Measurements from ENCODE around the gene CTCFL.

CTCFL gene

DNA sequence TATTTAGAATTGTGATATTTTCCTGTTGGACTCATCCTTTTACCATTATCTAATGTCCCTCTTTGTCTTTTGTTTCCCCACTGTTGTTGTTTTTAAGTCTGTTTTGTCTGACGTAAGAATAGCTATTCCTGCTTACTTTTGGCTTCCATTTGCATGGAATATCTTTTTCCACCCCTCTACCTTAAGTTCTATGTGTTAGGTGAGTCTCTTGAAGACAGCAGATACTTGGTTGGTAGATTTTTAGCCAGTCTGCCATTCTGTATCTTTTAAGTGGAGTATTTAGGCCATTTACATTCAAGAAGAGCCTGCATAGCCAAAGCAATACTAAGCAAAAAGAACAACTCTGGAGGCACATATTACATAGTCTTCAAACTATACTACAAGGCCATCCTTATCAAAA, 39.2 kb downstream of the CTCFL start:
- no peak for DNase-seq (ENCODE audit: insufficient read length, low spot score)
- TF ChIP-seq SPI1 (IDR thresholded peaks at IDR 0.05; ENCODE audit: low read depth, low read length) (no peak), POU2F2 (IDR thresholded peaks at IDR 0.05; ENCODE audit: low read depth, low read length) (no peak), PAX5 (IDR thresholded peaks at IDR 0.05; ENCODE audit: insufficient read depth, low read length, severe bottlenecking) (no peak), POLR2AphosphoS5 (IDR thresholded peaks at IDR 0.05; ENCODE audit: low read depth, low read length) (no peak), POLR2A (IDR thresholded peaks at IDR 0.05; ENCODE audit: low read depth, low read length) (no peak), TAF1 (IDR thresholded peaks at IDR 0.05; ENCODE audit: low read depth, low read length) (no peak)
- FAIRE-seq = no peak

DNA sequence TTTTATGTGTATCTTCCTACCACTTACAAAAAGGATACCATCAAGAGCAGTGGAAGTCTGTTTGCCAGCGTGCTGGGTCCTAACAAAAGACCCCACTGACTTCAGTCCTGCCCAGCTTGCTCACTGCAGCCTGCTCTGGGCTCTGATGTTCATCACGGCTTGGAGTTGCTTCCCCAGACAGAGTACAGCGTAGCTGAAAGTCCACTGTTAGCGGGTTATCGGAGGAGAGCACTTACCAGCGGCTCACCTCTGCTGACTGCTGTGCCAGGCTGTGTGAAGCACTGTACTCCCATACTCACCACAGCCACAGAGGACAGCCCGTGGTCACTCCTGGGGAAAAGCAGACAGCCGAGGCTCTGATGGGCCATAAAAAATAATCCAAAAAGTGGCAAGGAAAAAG, 40.2 kb downstream of the CTCFL start:
- no peak for FAIRE-seq
- TF ChIP-seq PAX5 (IDR thresholded peaks at IDR 0.05; ENCODE audit: insufficient read depth, low read length, severe bottlenecking) = no peak
- no peak for TF ChIP-seq TAF1 (IDR thresholded peaks at IDR 0.05; ENCODE audit: low read depth, low read length)
- TF ChIP-seq SPI1 (IDR thresholded peaks at IDR 0.05; ENCODE audit: low read depth, low read length) = no peak
- TF ChIP-seq POLR2A (IDR thresholded peaks at IDR 0.05; ENCODE audit: low read depth, low read length) = no peak
- TF ChIP-seq POLR2AphosphoS5 (IDR thresholded peaks at IDR 0.05; ENCODE audit: low read depth, low read length) = no peak
- TF ChIP-seq POU2F2 (IDR thresholded peaks at IDR 0.05; ENCODE audit: low read depth, low read length) = no peak
- DNase-seq (ENCODE audit: insufficient read length, low spot score) = no peak

DNA sequence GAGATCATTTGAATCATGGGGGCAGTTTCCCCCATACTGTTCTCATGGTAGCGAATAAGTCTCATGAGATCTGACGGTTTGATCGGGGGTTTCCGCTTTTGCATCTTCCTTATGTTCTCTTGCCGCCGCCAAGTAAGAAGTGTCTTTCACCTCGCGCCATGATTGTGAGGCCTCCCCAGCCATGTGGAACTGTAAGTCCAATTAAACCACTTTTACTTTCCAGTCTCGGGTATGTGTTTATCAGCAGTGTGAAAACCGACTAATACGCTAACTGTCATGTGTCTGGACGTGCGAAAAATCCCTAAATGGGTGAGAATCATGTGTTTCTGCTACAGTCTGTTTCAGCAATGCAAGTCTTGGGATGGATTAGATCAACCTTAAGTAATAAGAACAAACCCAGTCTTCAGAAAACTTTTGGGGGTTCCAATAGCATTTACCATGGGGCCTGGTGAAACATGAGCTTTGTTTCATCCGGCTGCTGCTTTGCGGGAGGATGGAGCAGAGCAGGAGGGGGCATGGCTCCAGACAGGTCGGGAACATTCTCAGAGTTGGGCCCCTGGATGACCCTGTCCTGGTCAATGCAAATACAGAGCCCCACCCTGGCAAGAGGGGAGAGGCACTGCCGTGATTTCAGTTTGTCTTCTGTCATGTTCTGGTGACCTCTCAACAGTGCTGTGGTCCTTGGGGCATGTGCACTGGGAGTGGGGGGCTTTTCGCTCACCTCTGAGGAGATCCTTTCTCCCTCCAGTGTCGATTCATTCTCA, 41.5 kb downstream of the CTCFL start:
- peak; percentile 87 for FAIRE-seq
- peak; percentile 48 for TF ChIP-seq PAX5 (IDR thresholded peaks at IDR 0.05; ENCODE audit: insufficient read depth, low read length, severe bottlenecking)
- TF ChIP-seq POLR2A (IDR thresholded peaks at IDR 0.05; ENCODE audit: low read depth, low read length) = no peak
- TF ChIP-seq TAF1 (IDR thresholded peaks at IDR 0.05; ENCODE audit: low read depth, low read length) = peak; percentile 38; the same call in 1 of the 2 replicates
- peak; percentile 59; the same call in 1 of the 2 replicates for TF ChIP-seq POLR2AphosphoS5 (IDR thresholded peaks at IDR 0.05; ENCODE audit: low read depth, low read length)
- TF ChIP-seq SPI1 (IDR thresholded peaks at IDR 0.05; ENCODE audit: low read depth, low read length) = peak; percentile 53; the same call in 1 of the 2 replicates
- TF ChIP-seq POU2F2 (IDR thresholded peaks at IDR 0.05; ENCODE audit: low read depth, low read length) = peak; percentile 72
- no peak for DNase-seq (ENCODE audit: insufficient read length, low spot score)

DNA sequence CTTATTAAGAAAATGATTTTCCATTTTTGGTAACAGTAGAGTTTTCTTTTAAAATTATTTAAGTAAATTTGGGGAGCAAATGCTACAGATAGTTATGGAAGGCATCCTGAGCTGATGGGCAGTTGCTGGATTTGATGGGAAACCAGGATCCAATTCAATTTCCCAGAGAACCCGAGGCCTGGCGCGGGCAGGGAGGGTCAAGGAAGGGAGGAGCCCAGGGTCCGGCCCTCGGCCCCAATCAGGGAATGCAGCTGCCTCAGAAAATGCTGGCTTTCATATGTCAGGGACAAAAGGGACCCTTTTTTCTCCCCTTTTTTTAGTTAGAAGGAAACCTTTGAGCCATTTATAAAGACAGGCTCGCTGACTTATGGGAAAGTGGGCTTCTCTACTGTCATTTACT, 42.1 kb downstream of the CTCFL start:
- FAIRE-seq (no peak), DNase-seq (ENCODE audit: insufficient read length, low spot score) (no peak)
- TF ChIP-seq PAX5 (IDR thresholded peaks at IDR 0.05; ENCODE audit: insufficient read depth, low read length, severe bottlenecking) = no peak
- no peak for TF ChIP-seq SPI1 (IDR thresholded peaks at IDR 0.05; ENCODE audit: low read depth, low read length)
- no peak for TF ChIP-seq TAF1 (IDR thresholded peaks at IDR 0.05; ENCODE audit: low read depth, low read length)
- TF ChIP-seq POU2F2 (IDR thresholded peaks at IDR 0.05; ENCODE audit: low read depth, low read length) = no peak
- TF ChIP-seq POLR2AphosphoS5 (IDR thresholded peaks at IDR 0.05; ENCODE audit: low read depth, low read length) = no peak
- no peak for TF ChIP-seq POLR2A (IDR thresholded peaks at IDR 0.05; ENCODE audit: low read depth, low read length)

DNA sequence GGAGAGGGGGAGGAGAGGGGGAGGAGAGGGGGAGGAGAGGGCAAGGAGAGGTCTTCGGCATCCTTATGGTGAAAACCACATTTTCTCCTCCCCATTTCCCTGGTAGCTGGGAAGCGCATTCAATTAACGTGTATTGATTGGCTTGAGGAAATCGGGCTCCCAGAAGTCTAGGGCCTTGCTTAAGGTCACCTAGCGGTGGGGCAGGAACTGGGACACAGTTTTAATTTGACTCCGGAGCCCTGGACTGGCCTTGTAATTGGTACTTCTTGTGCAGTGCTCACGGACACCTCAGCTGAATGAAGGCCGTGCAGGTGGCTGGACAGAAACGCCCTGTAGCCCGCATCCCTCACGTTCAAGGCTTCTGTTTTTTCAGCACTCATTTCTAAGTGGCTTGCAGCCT, 42.8 kb downstream of the CTCFL start:
- DNase-seq (ENCODE audit: insufficient read length, low spot score) (no peak), FAIRE-seq (peak; percentile 62)
- no peak for TF ChIP-seq TAF1 (IDR thresholded peaks at IDR 0.05; ENCODE audit: low read depth, low read length)
- TF ChIP-seq SPI1 (IDR thresholded peaks at IDR 0.05; ENCODE audit: low read depth, low read length) = no peak
- no peak for TF ChIP-seq POLR2A (IDR thresholded peaks at IDR 0.05; ENCODE audit: low read depth, low read length)
- TF ChIP-seq POU2F2 (IDR thresholded peaks at IDR 0.05; ENCODE audit: low read depth, low read length) = no peak
- no peak for TF ChIP-seq POLR2AphosphoS5 (IDR thresholded peaks at IDR 0.05; ENCODE audit: low read depth, low read length)
- no peak for TF ChIP-seq PAX5 (IDR thresholded peaks at IDR 0.05; ENCODE audit: insufficient read depth, low read length, severe bottlenecking)

DNA sequence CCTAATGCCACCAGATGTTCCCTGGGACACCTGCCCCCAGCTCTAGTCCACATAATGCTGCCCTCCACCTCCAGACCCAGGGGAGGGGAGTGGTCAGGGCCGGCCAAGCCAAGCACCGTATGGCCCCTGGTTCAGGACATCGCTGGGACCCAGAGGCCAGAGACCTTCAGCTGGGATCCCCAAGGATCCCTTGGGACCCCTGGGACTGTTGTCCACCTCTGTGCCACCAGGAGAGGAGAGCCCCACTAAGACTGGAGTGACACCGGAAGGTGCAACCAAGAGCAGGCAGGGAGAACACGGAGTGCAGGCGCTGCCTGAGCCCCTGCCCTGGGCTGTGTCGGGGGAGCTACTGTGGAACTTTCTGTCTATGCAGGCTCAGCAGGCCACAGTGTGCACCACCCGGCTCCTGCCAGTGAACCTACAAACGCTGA, 43.6 kb downstream of the CTCFL start:
- FAIRE-seq (peak; percentile 58), DNase-seq (ENCODE audit: insufficient read length, low spot score) (no peak)
- peak; percentile 68 for TF ChIP-seq POLR2A (IDR thresholded peaks at IDR 0.05; ENCODE audit: low read depth, low read length)
- TF ChIP-seq TAF1 (IDR thresholded peaks at IDR 0.05; ENCODE audit: low read depth, low read length) = no peak
- peak; percentile 38; the same call in 1 of the 2 replicates for TF ChIP-seq POLR2AphosphoS5 (IDR thresholded peaks at IDR 0.05; ENCODE audit: low read depth, low read length)

DNA sequence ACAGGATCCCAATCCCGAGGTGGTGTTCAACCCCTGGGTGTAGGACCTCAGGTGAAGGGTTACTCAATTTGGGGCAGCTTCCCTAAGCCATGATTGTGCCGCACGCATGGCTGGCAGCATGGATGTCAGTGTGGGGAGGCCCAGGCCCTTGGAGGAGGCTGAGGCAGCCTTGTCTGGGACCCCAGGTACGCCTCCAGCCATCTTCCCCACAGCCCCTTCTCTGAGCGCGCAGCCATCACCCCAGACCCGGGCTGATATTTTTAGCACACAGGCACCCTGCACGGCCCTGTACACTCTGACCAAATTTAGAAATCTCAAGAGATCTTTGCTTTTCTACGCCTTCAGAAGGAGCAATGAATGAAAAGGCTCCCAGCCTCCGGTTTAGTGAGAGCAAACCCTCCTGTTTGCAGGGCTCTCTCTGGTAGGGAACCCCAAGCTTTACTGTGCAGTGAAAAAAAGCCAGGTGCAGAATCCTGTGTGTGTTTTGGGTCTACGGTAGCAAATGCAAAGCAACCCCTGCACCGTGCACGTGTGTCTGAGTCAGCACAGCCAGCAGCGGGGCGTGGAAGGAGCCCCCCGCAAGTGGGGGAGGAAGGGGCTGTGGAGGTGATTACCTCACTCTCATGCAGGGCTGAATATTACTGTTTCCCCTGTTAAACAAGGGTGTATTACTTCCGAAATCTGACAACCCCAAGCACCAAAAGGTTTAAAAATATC, 44.3 kb downstream of the CTCFL start:
- FAIRE-seq (peak; percentile 93), DNase-seq (ENCODE audit: insufficient read length, low spot score) (peak; percentile 57)
- TF ChIP-seq PAX5 (IDR thresholded peaks at IDR 0.05; ENCODE audit: insufficient read depth, low read length, severe bottlenecking) (no peak), POU2F2 (IDR thresholded peaks at IDR 0.05; ENCODE audit: low read depth, low read length) (peak; percentile 90)

DNA sequence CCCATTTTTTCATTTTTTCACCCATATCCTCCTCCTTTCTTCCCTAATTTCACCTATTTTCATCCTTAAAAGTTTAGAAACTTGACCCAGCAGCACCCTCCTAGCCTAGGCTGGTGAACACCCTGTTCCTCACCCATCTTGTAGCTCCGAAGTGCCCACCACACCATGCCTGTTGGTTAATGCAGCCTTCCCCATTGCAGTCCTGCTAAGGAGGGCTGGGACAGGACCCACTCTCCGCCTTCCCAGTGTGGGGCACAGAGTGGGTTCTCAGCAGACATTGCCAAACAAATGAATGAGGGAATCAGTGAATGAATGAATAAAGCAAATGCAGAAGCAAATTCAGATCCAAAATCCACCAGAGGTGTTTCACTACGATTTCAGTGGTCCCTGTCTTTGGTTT, 45.7 kb downstream of the CTCFL start:
- DNase-seq (ENCODE audit: insufficient read length, low spot score) (no peak), FAIRE-seq (no peak)
- TF ChIP-seq POU2F2 (IDR thresholded peaks at IDR 0.05; ENCODE audit: low read depth, low read length) (no peak), POLR2A (IDR thresholded peaks at IDR 0.05; ENCODE audit: low read depth, low read length) (no peak), PAX5 (IDR thresholded peaks at IDR 0.05; ENCODE audit: insufficient read depth, low read length, severe bottlenecking) (no peak), SPI1 (IDR thresholded peaks at IDR 0.05; ENCODE audit: low read depth, low read length) (no peak), POLR2AphosphoS5 (IDR thresholded peaks at IDR 0.05; ENCODE audit: low read depth, low read length) (no peak), TAF1 (IDR thresholded peaks at IDR 0.05; ENCODE audit: low read depth, low read length) (no peak)

DNA sequence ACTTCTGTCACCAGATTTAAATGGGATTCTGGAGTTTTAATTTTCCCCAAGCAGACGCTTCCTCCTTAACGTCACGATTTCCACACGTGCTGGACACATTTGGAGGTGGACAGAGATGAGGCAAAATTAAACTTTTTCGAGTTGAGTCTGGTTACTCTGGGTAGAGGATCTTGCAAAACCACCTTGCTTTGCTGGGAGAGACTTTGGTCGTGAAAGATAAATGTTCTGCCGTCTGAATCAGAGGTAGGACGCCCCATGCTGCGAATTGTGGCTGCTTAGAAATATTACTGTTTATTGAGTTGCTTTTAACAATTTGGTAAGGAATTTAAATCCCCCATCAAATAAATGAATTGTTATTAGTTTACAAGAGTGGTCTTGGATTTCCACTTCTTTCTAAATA, 46.8 kb downstream of the CTCFL start:
- no peak for DNase-seq (ENCODE audit: insufficient read length, low spot score)
- TF ChIP-seq TAF1 (IDR thresholded peaks at IDR 0.05; ENCODE audit: low read depth, low read length) (no peak), POU2F2 (IDR thresholded peaks at IDR 0.05; ENCODE audit: low read depth, low read length) (no peak), PAX5 (IDR thresholded peaks at IDR 0.05; ENCODE audit: insufficient read depth, low read length, severe bottlenecking) (no peak), POLR2A (IDR thresholded peaks at IDR 0.05; ENCODE audit: low read depth, low read length) (no peak), SPI1 (IDR thresholded peaks at IDR 0.05; ENCODE audit: low read depth, low read length) (no peak), POLR2AphosphoS5 (IDR thresholded peaks at IDR 0.05; ENCODE audit: low read depth, low read length) (no peak)
- peak; percentile 9 for FAIRE-seq

Measured in GM12891 (cell line).